PC-9 (cell line): ENCODE data around the gene SYNDIG1.

ENCODE experiments used
- EZH2 ChIP-seq: fragments of 200-600 bp; sonication (generic); IDR thresholded peaks from 2 replicates; pipeline ENCODE4 v1.8.0; 2017; ENCODE audit warnings: antibody characterized with exemption, low read depth
- TF ChIP-seq, protein P1 (sequence below): fragments of 200-600 bp; sonication (generic); conservative IDR thresholded peaks from 2 replicates; pipeline ENCODE4 v1.6.1; 2017; ENCODE audit warnings: mixed run types, antibody characterized with exemption, mild to moderate bottlenecking, moderate library complexity

DNA sequence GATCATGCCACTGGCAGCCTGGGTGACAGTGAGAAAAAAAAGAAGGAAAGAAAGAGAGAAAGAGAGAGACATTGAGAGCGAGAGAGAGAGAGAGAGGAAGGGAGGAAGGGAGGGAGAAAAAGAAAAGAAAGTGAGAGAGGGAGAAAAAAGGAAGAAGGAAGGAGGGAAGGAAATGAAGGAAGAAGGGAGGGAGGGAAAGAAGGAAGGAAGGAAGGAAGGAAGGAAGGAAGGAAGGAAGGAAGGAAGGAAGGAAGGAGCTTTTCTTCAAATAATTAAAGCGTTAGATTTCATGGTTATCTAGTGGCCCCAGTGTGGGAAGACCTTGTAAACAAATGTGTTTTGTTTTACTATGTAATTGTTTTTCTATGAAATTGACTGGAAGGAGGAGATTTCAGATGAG lies 170.8 kb downstream of the SYNDIG1 start:
- TF ChIP-seq, protein P1, sequence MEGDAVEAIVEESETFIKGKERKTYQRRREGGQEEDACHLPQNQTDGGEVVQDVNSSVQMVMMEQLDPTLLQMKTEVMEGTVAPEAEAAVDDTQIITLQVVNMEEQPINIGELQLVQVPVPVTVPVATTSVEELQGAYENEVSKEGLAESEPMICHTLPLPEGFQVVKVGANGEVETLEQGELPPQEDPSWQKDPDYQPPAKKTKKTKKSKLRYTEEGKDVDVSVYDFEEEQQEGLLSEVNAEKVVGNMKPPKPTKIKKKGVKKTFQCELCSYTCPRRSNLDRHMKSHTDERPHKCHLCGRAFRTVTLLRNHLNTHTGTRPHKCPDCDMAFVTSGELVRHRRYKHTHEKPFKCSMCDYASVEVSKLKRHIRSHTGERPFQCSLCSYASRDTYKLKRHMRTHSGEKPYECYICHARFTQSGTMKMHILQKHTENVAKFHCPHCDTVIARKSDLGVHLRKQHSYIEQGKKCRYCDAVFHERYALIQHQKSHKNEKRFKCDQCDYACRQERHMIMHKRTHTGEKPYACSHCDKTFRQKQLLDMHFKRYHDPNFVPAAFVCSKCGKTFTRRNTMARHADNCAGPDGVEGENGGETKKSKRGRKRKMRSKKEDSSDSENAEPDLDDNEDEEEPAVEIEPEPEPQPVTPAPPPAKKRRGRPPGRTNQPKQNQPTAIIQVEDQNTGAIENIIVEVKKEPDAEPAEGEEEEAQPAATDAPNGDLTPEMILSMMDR = no peak
- no peak for TF ChIP-seq EZH2
